SH-SY5Y (cell line): ENCODE measurements around the gene VEZT.

ENCODE experiments used
- GATA2 ChIP-seq: IDR thresholded peaks from 2 replicates; pipeline ENCODE4 v1.6.1; 2011; ENCODE audit warnings: mild to moderate bottlenecking, low read depth, low read length
- GATA3 ChIP-seq: IDR thresholded peaks from 2 replicates; pipeline ENCODE4 v1.6.1; 2011; ENCODE audit warnings: low read depth, mild to moderate bottlenecking, low read length, moderate library complexity

DNA sequence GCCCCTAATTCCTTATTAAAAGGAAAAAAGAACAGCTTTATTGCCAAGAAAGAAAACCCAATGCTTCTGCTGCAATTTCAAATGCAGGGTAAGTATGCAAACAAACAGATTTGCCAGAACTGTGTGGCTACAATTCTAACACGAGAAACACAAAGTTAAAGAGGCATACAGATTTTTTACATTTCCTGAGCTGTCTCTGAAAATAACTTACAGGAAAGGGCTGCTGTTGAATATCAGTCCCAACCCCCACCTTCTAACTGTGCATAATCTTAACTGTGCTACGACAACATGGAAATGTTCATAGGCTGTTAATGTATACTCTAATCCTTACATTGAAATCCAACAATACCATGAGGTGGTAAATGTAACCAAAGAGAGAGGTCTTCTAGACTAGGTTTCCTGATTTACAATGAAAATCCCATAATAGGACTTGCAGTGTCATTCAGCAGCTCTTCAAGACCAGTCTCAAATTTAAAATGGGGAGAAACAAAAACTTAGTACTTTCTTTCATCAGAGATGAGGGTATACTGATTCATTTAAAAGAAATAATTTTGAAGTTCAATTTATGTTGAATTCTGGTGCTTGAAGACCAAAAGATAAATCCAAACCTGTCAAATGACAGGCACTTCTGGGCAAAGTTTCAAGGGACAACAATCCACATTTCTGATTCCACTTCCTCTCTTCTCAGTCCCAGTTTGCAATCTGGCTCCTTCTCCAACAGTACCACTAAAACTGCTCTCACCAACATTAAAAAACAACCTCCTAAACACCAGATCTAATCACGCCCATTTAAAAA lies 14.7 kb upstream of the VEZT start:
- TF ChIP-seq GATA3 (no peak), GATA2 (no peak)
